ENCODE data around the gene KCNJ9.

DNA sequence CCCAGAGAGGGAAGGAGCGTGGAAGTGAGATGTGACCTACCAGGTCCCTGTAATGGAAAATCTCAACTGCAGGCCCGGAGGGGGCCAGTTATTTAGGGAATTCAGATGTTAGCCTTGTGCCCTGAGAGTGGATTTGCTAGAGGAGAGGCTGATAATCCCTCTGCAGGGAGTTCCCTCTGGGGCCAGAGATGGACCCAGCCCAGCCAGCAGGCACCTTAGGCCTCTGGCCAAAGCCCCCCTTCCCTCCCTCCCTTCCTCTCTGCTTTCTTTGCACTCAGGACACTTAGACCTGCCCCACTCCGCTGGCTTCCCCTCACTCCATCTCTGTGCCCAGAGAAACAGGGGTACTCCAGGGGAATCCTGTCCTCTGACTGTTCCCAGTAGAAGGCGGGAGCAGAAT, 32.7 kb downstream of the KCNJ9 start:
- TF ChIP-seq CTCF (conservative IDR thresholded peaks at IDR 0.05) (no peak), EZH2 (IDR thresholded peaks at IDR 0.05; ENCODE audit: low read depth) (no peak)

Measured in PC-9 (cell line).